Measurements from ENCODE around the gene TTLL5.

DNA sequence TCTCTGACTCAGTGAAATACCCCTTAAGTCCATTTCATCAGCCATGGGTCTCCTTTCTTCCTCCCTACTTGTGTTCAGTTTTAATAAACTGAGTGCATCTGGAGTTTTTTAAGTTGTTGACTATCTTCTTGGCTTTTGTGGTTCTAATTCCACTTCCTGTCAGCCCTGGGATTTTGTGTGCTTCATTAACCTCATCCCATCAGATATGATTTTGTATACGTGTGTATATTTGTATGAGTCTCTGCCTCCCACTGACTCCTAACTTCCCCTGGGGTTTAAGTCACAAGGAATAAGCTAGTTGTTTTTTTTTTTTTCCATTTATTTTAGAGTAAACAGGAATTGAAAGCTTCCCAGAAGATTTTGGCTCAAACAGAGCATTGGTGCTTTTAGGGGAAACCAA, 62.7 kb downstream of the TTLL5 start:
- TF ChIP-seq, protein P1, sequence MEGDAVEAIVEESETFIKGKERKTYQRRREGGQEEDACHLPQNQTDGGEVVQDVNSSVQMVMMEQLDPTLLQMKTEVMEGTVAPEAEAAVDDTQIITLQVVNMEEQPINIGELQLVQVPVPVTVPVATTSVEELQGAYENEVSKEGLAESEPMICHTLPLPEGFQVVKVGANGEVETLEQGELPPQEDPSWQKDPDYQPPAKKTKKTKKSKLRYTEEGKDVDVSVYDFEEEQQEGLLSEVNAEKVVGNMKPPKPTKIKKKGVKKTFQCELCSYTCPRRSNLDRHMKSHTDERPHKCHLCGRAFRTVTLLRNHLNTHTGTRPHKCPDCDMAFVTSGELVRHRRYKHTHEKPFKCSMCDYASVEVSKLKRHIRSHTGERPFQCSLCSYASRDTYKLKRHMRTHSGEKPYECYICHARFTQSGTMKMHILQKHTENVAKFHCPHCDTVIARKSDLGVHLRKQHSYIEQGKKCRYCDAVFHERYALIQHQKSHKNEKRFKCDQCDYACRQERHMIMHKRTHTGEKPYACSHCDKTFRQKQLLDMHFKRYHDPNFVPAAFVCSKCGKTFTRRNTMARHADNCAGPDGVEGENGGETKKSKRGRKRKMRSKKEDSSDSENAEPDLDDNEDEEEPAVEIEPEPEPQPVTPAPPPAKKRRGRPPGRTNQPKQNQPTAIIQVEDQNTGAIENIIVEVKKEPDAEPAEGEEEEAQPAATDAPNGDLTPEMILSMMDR (IDR thresholded peaks at IDR 0.05; ENCODE audit: low read depth, low read length, poor library complexity, severe bottlenecking) = no peak
- TF ChIP-seq EZH2phosphoT487 (IDR thresholded peaks at IDR 0.05; ENCODE audit: borderline replicate concordance, low read length) = no peak

Measured in DOHH2 (cell line).